MM.1S (cell line): ENCODE data around the gene FUT2.

Source experiments
- DNase-seq: peaks from one replicate; pipeline ENCODE4 v3.0.0-alpha.2; 2015
- H2AFZ ChIP-seq: fragments of 300-600 bp; sonication (generic); 2 replicates; pipeline ENCODE4 v1.6.0; 2016; ENCODE audit warnings: antibody characterized with exemption, low read length
- H3F3A ChIP-seq: fragments of 300-600 bp; sonication (generic); 2 replicates; pipeline ENCODE4 v1.6.1; 2016; ENCODE audit warnings: mild to moderate bottlenecking, antibody characterized with exemption, low read length, moderate library complexity, mixed read lengths; ENCODE audit not compliant: insufficient read depth
- H3K27ac ChIP-seq: fragments of 300-600 bp; sonication (generic); 2 replicates; pipeline ENCODE4 v1.5.1; 2016; ENCODE audit warnings: mild to moderate bottlenecking, low read length
- H3K27me3 ChIP-seq: fragments of 300-600 bp; sonication (generic); replicated peaks from 2 replicates; pipeline ENCODE4 v1.6.0; 2016; ENCODE audit warnings: low read length; ENCODE audit not compliant: insufficient read depth
- H3K36me3 ChIP-seq: fragments of 300-600 bp; sonication (generic); replicated peaks from 2 replicates; pipeline ENCODE4 v1.6.1; 2016; ENCODE audit warnings: mild to moderate bottlenecking, low read length, mixed read lengths; ENCODE audit not compliant: insufficient read depth
- H3K4me1 ChIP-seq: fragments of 300-600 bp; sonication (generic); 2 replicates; pipeline ENCODE4 v1.6.1; 2016; ENCODE audit warnings: low read length, mixed read lengths
- H3K4me2 ChIP-seq: fragments of 300-600 bp; sonication (generic); 2 replicates; pipeline ENCODE4 v1.6.0; 2016; ENCODE audit warnings: low read depth, low read length
- H3K4me3 ChIP-seq: fragments of 300-600 bp; sonication (generic); 2 replicates; pipeline ENCODE4 v1.5.1; 2016; ENCODE audit warnings: low read length, mixed read lengths
- H3K79me2 ChIP-seq: fragments of 300-600 bp; sonication (generic); 2 replicates; pipeline ENCODE4 v1.6.1; 2016; ENCODE audit warnings: mixed run types, low read length, mixed read lengths
- H3K9ac ChIP-seq: fragments of 300-600 bp; sonication (generic); 2 replicates; pipeline ENCODE4 v1.6.1; 2016; ENCODE audit warnings: low read length, mixed read lengths
- H3K9me2 ChIP-seq: fragments of 300-600 bp; sonication (generic); replicated peaks from 2 replicates; pipeline ENCODE4 v1.6.1; 2016; ENCODE audit warnings: mild to moderate bottlenecking, low read length, mixed read lengths; ENCODE audit not compliant: insufficient read depth
- H3K9me3 ChIP-seq: fragments of 300-600 bp; sonication (generic); replicated peaks from 2 replicates; pipeline ENCODE4 v1.6.1; 2016; ENCODE audit warnings: mild to moderate bottlenecking, low read length, mixed read lengths; ENCODE audit not compliant: insufficient read depth
- H4K20me1 ChIP-seq: fragments of 300-600 bp; sonication (generic); 2 replicates; pipeline ENCODE4 v1.6.1; 2016; ENCODE audit warnings: mild to moderate bottlenecking, low read length, moderate library complexity, mixed read lengths; ENCODE audit not compliant: insufficient read depth
- CTCF ChIP-seq: fragments of 300-600 bp; sonication (generic); IDR thresholded peaks from 2 replicates; pipeline ENCODE4 v1.5.1; 2016; ENCODE audit warnings: antibody characterized with exemption, low read length, mixed read lengths
- EZH2 ChIP-seq: fragments of 300-600 bp; sonication (generic); optimal IDR thresholded peaks from 2 replicates; pipeline ENCODE3; 2017; ENCODE audit warnings: low read depth, mild to moderate bottlenecking, antibody characterized with exemption, low read length, mixed read lengths
- EZH2phosphoT487 ChIP-seq: fragments of 300-600 bp; sonication (generic); IDR thresholded peaks from 2 replicates; pipeline ENCODE4 v1.6.1; 2018; ENCODE audit warnings: antibody characterized with exemption, low read length

The FUT2 gene

GRCh38 chr19:48670699-48671445 lies 24.9 kb upstream of the FUT2 start:
- Histone ChIP-seq H3K79me2 (no peaks in the 10 kb centered on the region), H3K4me2 (no peak overlapping the region), H3K4me1 (no peaks in the 10 kb centered on the region), H2AFZ (no peak overlapping the region), H4K20me1 (no peaks in the 10 kb centered on the region), H3K9me3 (no peaks in the 10 kb centered on the region), H3K9me2 (no peaks in the 10 kb centered on the region), H3F3A (no peaks in the 10 kb centered on the region), H3K27ac (no peak overlapping the region), H3K27me3 (peaks cover 56% of the 10 kb centered on the region), H3K9ac (no peak overlapping the region), H3K4me3 (no peak overlapping the region), H3K36me3 (no peaks in the 10 kb centered on the region)
- no peak for DNase-seq
- TF ChIP-seq EZH2 (no peak), EZH2phosphoT487 (no peak), CTCF (no peak)

DNA sequence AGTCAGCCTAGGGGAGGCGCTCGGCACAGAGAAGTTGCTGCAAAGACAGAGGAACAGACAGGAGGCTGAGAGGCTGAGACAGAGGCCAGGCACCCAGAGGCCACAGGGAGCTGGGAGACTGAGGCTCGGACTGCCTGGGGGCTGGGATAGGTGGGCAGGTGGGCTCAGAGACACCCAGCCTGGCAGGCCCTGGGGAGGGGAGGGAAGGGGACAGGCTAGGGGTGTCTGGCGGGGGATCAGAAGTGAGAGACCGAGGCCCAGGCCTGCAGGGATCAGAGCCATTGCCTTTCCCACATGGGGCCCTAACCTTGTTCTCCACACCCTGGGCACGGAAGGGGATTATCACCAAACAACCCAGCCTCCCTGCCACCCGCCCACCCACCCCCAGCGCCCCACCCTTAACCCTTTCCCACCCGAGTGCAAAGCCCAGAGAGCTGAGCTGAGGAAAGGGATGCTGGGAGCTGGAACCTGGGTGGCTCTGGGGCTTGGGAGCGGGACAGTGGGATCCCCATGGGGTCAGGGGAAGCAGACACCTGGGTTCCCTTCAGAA lies 24.2 kb upstream of the FUT2 start:
- no peak overlapping the region for H2AFZ ChIP-seq
- no peak overlapping the region for H3K27ac ChIP-seq
- TF ChIP-seq EZH2 (no peak), EZH2phosphoT487 (no peak), CTCF (no peak)
- H3K4me1 ChIP-seq, result no peaks in the 10 kb centered on the region
- DNase-seq, result no peak
- no peak overlapping the region for H3K4me2 ChIP-seq
- H3K9me3 ChIP-seq, result no peaks in the 10 kb centered on the region
- H3K79me2 ChIP-seq, result no peaks in the 10 kb centered on the region
- peaks cover 57% of the 10 kb centered on the region for H3K27me3 ChIP-seq
- no peaks in the 10 kb centered on the region for H4K20me1 ChIP-seq
- no peaks in the 10 kb centered on the region for H3K9me2 ChIP-seq
- H3K4me3 ChIP-seq, result no peak overlapping the region
- no peaks in the 10 kb centered on the region for H3K36me3 ChIP-seq
- no peak overlapping the region for H3K9ac ChIP-seq
- no peaks in the 10 kb centered on the region for H3F3A ChIP-seq

GRCh38 chr19:48672994-48673393 lies 22.8 kb upstream of the FUT2 start, which contains the start of gene NTN5:
TSS of gene NTN5 (minus strand) at chr19:48673017. CDS start at chr19:48670986, 2,031 bp downstream.
- H2AFZ ChIP-seq, result no peak within 1 kb of the TSS
- no peak for DNase-seq
- no peaks in the 10 kb centered on the region for H4K20me1 ChIP-seq
- H3K27ac ChIP-seq, result no peak within 1 kb of the TSS
- TF ChIP-seq EZH2 (no peak), EZH2phosphoT487 (no peak), CTCF (no peak)
- H3K9me3 ChIP-seq, result no peaks in the 10 kb centered on the region
- H3K9me2 ChIP-seq, result no peaks in the 10 kb centered on the region
- no peaks in the 10 kb centered on the region for H3F3A ChIP-seq
- no peak within 1 kb of the TSS for H3K9ac ChIP-seq
- no peak within 1 kb of the TSS for H3K4me3 ChIP-seq
- H3K36me3 ChIP-seq, result no peaks in the 10 kb centered on the region
- H3K27me3 ChIP-seq, result peaks cover 64% of the 10 kb centered on the region
- H3K79me2 ChIP-seq, result no peaks in the 10 kb centered on the region
- no peak within 1 kb of the TSS for H3K4me2 ChIP-seq
- no peaks in the 10 kb centered on the region; the same call in 1 of the 2 replicates for H3K4me1 ChIP-seq
